AML-193 (cell line): ENCODE results near the gene ENTPD2.
"Not testable (repeated sequence)": the region's sequence is repeated elsewhere in the genome, so short reads cannot be mapped to it uniquely, and the experiment has no call there.

Experiments used
- DNase-seq, 2 experiments: peaks; one replicate each; lab custom pipeline; 2025; lab: John Stamatoyannopoulos, UW

Gene ENTPD2

DNA sequence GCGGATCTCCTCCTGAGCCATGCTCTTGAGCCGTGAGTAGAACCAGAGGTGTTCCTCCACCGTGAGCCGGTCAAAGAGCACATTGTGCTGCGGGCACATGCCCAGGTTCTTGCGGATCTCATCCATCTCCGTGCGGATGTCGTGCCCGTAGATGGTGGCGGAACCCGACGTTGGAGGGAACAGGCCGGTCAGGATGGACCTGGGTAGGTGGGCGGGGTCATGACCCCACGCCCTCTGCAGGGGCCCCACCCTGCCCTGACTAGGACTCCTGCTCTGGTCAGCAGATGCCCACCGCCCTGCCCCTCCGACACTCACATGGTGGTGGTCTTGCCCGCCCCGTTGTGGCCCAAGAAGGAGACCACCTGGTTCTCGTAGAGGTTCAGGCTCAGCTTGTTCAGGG, 37.9 kb downstream of the ENTPD2 start:
- DNase-seq: no peak

- DNase-seq: no peak
Observed at GRCh38 chr9:137015540-137015930, 38.3 kb downstream of the ENTPD2 start.

- DNase-seq: no peak
Observed at GRCh38 chr9:137014776-137015539, 38.9 kb downstream of the ENTPD2 start.

DNA sequence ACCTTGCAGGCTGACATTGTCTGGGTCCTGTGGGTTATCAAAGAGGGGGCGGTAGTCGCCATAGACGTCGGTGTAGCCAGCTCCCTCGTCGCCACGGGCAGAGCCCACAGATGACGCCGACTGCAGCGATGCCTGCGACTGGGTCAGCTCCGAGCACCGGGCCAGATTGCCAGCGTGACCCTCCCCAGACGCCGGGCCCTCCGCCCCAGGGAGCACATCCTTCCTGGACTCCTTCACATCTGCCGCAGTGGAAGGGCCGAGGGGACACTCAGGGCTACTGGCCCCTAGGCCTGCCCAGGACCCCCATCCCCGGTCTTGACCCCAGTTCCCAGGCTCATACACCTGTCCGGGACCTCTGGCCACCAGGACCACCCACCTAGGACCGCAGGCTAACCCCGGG, 39.7 kb downstream of the ENTPD2 start:
- no peak for DNase-seq

DNA sequence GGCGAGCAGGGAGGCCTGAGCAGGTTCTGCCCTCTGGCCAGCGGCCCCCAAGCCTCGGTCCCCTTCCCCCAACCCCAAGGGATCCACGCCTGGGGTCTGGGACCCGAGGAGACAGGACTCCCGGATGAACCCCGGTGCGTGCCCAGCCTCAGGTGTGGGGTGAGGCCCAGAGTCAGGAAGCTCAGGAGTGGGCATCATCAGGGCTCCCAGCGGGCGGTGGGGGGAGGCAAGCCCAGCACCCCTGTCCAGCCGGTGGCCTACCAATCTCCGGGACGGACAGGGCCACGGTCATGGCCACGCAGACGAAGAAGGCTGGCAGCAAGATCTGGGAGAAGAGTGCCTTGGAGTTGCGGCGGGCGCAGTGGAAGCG, 40.3 kb downstream of the ENTPD2 start:
- DNase-seq: no peak

DNA sequence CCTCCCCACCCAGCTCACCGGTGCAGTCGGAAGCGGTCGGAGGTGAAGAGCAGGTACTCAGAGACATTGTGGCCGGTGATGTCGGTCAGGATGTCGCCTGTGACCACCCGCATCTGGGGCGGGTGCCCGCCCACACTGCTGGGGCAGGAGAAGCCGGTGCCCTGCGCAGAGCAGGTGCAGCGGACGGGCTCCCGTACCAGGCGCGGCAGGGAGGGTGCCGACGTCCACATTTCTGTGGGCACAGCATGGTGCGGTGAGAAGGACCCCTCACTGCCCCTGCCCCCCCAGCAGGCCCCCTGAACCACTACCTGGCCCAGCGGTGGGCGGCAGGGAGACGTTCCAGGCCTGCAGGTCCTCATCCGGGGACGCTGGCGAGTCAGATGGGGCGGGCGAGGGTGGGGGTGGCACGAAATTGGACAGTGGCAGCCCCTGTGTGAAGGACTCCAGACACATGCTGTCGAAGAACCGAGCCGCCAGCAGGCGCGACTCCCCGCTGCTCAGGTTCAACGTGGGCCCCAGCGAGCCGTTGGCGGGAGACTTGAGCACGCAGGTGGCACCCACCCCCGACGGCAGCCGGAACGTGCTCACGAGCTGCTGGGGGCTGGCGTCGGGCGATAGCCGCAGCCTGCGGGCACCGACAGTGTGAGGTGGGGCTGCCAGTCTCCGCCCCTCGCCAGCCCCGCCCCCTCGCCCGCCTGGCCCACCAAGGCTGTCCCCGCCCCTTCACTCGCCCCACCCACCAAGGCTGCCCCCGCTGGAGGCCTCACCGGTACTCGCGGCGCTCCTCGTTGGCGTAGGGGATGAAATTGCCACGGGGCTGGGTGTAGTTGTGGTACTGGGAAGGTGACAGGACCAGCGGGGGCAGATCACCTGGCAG, 40.9 kb downstream of the ENTPD2 start:
- no peak for DNase-seq

- DNase-seq: no peak
Observed at GRCh38 chr9:137011907-137012675, 41.8 kb downstream of the ENTPD2 start.

- DNase-seq: no peak
Observed at GRCh38 chr9:137011156-137011555, 42.7 kb downstream of the ENTPD2 start.

GRCh38 chr9:137009938-137010732, 43.7 kb downstream of the ENTPD2 start:
- no peak for DNase-seq

GRCh38 chr9:137009217-137009616, 44.6 kb downstream of the ENTPD2 start:
- DNase-seq: no peak

- no peak for DNase-seq
Observed at GRCh38 chr9:137008312-137008711, 45.5 kb downstream of the ENTPD2 start.

- DNase-seq: no peak
Observed at GRCh38 chr9:137007816-137008270, 46.0 kb downstream of the ENTPD2 start.

- DNase-seq: no peak
Observed at GRCh38 chr9:137007108-137007815, 46.6 kb downstream of the ENTPD2 start.

GRCh38 chr9:137006116-137007003, 47.5 kb downstream of the ENTPD2 start:
- DNase-seq: no peak

DNA sequence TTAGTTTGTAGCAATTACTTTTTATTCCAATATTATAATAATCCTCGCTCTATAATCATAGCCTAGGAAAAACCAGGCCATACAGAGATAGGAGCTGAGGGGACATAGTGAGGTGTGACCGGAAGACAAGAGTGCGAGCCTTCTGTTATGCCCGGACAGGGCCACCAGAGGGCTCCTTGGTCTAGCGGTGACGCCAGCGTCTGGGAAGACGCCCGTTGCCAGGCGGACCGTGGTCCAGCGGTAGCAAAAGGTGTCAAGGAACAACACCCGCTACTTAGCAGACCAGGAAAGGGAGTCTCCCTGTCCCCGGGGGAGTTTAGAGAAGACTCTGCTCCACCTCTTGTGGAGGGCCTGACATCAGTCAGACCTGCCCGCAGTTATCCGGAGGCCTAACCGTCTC, 49.6 kb downstream of the ENTPD2 start:
- DNase-seq: not testable (repeated sequence)

- no peak for DNase-seq
Observed at GRCh38 chr9:137002646-137003041, 51.2 kb downstream of the ENTPD2 start.

DNA sequence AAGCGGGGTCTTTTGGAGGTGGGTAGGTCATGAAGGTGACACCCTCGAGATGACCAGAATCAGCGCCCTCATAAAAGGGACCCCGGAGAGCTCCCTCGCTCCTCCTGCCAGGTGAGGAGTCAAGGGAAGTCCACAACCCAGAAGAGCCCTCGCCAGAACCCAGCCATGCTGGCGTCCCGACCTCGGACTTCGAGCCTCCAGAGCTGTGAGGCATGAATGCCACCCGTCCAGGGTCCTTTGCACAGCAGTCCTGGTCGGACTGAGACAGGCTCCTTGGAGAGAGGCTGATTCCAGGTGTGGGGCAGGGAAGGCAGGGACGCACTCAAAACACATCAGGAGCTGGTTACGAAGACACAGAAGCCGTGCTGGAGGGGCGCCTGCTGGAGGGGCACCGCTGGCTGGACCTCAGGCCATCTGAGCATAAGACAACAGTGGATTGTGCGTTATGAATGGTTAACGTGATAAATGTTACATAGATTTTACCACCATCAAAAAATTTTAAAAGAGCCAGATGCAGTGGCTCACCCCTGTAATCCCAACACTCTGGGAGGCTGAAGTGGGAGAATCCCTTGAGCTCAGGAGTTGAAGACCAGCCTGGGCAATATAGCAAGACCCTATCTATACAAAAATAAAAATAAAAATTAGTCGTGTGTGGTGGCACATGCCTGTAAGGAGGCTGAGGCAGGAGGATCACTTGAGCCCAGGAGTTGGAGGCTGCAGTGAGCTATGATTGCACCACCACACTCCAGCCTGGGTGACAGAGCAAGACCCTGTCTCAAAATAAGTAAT, 51.8 kb downstream of the ENTPD2 start:
- no peak for DNase-seq

- DNase-seq: peak; percentile 91 to 92
Observed at GRCh38 chr9:137000177-137000930, 53.5 kb downstream of the ENTPD2 start.
